GM19193 (cell line): ENCODE measurements around the gene HAGH.

Experiments
- POLR2A ChIP-seq: IDR thresholded peaks from 4 replicates; pipeline ENCODE4 v1.6.1; 2011; ENCODE audit not compliant: insufficient read depth, insufficient read length; ENCODE audit errors: extremely low read depth

Gene HAGH

DNA sequence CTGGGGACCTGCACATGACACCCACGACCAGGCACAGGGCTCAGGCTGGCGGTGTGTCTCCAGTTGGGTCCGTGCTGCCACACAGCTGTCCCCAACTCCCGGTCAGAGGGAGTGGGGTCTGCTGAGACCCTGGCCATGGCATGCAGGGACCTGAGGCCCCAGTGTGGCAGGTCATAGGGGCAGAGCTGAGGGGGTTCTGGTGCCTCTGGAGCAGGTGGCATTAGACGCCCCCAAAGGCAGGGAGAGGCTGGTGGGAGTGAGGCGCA lies 39.6 kb downstream of the HAGH start:
- no peak for TF ChIP-seq POLR2A

- no peak for TF ChIP-seq POLR2A
Measured at GRCh38 chr16:1786242-1787055, 40.2 kb downstream of the HAGH start.

DNA sequence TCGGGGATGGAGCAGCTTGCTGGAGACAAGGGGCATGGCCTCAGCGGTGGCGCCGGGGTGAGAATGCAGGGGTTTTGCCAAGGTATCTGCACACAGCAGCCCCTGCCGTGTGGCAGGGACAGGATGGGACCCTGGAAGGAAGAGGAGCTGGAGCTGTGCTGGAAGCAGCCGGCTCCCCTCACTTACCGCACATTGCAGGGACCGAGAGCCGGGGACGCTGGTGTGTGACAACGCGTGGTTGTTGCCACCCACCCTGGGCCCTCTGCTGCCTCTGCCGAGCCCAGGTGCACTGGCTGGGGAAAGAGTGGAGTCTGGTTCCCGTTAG lies 40.8 kb downstream of the HAGH start:
- no peak for TF ChIP-seq POLR2A

DNA sequence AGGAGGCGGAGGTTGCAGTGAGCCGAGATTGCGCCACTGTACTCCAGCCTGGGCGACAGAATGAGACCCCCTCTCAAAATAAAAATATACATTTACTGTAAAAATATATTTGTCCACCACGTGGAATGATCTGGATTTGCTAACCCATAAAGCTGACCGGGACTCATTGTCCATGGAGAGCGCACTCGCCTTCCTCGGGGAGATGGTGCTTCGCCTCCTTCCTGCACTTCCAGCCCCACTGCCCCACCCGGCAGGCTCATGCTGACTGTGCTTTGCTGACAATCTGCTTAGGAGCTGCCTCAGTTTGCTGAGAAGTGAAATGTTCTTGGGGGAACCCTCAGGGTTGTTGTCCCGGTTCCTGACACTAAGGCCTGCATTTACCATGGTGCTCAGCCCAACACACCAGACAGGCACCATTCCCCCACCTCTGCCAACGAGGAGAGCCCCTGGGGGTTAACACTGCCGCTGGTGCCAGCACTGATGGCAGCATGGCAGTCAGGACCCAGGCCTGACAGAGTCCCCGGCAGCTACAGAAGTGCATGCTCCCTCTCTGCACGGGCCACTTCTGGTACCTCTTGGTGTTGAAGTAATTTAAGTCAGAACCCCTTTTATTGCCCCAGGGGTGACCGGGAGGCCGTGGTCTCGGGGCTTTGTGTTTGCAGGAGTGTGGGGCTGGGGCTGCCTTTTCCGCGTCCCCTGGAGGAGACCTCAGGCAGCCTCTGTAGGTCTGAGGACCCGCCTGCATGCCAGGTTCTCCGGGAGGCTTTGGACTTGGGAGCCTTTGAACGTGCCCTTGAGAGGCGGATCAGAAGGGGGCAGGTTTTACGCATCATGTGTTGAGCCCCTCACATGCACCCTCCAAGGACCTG lies 41.4 kb downstream of the HAGH start:
- TF ChIP-seq POLR2A, result no peak

DNA sequence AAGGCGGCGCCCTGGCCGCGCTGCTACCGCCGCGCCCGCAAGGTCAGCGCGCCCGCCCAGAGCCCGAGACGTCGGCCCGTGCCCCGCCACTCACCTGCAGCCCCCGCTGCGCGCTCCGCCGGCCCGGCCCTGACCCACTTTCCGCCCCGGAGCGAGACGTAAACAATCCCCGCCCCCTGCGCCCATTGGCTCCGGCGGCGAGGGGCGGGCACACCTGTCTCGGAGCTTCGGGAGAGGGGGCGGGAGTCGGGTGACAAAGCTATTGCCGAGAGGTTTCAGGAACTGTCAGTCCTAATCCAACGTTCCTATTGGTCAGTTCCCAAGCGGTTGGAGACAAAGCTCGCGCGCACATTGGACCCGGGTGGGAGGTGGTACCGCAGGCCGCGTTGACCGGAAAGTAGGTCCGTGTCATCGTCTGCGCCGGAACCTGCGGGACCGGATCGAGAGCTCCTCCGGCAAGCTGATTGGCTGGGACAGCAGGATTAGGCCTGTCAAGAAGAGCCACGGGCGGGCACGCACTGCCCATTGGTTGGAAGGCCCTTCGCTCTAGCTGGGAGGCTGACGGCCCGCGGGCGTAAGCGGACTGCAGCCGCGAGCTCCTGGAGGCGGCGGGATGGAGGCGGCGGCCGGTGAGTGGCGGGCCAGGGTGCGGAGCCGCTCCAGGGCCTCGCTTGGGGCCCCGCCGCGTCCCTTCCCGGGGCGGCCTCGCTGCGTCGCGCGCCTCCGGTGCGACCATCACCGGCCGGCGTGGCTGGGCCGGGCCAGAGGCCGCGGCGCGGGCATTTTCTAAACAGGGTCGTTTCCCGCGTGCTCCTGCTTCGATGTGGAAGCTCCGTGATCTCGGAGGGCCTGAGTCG lies 44.0 kb downstream of the HAGH start, which contains the start of the genes NUBP2 and SPSB3:
NUBP2 (plus strand) TSS at position 553 of the 857 bp plus-strand sequence; CDS start at position 614, 61 bp downstream.
SPSB3 (minus strand) TSS at position 164 of the 857 bp plus-strand sequence. CDS start 1,088 bp downstream, outside the sequence.
- peak; percentile 66 for TF ChIP-seq POLR2A

DNA sequence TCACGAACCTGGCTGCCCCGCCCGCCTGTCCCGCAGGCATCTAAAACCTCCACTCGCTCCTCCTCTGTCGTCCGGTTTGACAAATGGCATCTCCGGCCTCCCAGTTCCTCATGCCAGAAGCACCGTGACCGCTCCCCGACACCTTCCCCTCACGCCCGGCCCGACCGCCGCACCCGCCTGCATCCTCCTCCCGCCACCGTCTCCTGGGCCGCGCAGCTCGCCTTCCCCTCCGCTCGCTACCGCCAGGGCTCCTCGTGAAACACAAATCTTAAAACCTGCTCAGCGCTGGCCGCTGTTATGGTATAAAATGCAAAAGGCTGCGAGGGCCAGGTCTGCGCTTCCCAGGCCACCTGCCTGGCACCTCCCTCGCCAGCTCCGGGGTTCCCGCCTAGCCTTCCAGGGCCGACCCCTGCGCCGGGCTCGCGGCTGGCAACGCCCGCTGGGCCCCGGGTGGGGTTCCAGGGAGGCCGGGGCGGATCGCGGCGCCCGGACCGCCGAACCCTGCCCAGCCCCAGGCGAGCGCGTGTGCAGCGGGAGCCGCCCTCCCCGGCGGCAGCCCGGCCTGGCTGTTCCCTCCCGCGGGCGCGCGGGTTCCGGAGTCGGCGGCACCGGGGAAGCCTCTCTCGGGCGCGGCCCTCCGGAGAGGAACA lies 44.7 kb downstream of the HAGH start:
- TF ChIP-seq POLR2A, result no peak

DNA sequence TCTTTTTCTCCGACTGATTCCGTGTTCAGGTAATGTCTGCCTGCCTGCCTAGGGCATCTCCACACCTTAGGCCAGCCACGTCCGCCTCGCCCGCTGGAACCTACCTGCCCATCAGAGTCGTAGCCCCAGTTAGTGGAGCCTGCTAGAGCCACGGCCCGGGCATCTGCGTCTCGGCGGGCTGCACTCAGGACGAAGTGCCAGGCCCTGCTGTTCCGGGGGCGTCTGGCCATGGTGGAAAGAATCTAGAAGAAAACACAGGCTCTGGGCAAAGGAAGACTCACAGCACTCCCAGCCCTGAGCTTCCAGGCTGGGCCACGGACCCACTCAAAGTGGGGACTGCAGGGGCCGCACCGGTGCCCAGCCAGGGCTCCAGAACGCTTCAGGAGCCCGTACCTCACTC lies 45.4 kb downstream of the HAGH start:
- TF ChIP-seq POLR2A, result no peak

GRCh38 chr16:1780677-1781072 lies 46.0 kb downstream of the HAGH start:
- no peak for TF ChIP-seq POLR2A

DNA sequence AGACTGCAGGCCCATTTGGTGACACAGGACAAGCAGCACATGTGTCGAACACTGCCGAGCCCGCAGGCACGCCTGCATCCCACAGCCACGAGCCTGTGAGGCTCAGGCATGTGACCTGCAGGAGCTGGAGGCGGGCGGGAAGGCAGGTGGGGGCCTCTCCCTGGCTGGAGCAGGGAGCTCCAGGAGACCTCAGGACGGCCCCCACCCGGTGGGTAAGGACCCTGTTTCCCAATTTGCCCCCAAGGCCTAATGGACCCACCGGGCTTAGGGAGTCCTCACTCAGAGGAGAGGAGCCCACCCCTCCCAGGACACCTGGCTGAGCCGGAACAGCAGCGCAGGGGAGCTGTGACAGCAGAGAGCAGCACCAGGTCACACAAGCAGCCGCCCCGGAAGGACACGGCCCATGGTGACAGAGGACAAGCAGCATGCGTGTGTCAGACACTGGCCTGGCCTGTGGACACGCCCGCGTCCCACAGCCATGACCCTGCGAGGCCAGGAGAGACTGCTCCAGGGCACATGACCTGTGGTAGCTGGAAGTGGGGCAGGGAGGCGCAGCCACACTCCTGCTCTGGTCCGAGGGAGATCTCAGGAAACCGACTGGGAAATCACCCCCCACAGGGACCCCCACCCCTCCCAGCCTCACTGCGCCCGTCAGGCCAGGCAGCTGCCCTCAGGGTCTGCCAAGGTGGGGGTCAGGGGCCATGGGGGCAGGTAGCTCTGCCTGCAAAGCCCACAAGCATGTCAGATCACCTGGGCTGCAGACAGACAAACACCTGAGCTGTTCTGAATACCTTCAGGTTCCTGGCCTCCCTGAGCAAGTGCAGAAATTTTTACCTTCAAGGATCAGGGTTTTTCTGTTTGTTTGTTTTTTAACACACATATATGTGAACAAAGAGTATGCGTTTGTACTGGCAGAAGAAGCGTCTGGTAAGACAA lies 46.6 kb downstream of the HAGH start:
- TF ChIP-seq POLR2A, result no peak

DNA sequence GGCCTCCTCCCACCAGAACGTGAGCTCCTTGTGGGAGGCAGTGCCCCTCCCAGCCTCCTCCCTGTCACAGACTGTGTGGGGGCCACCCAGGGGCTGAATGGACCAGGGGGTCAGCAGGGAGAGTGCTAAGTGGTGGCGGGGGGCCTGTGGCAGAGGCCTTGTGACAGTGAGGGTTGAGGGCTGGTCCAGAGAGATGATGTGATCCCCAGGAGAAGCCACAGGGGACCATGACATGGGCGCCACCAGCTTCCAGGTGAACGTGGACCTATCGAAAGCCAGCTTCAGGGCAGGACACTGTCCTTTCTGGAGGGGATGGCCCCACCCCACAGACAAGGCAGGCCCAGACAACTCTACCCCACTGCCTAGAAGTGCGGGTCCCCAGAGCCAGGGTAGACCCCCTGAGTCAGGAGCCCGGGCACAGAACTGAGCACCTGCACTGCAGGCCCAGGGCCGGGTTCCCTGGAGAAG lies 47.4 kb downstream of the HAGH start:
- no peak for TF ChIP-seq POLR2A

DNA sequence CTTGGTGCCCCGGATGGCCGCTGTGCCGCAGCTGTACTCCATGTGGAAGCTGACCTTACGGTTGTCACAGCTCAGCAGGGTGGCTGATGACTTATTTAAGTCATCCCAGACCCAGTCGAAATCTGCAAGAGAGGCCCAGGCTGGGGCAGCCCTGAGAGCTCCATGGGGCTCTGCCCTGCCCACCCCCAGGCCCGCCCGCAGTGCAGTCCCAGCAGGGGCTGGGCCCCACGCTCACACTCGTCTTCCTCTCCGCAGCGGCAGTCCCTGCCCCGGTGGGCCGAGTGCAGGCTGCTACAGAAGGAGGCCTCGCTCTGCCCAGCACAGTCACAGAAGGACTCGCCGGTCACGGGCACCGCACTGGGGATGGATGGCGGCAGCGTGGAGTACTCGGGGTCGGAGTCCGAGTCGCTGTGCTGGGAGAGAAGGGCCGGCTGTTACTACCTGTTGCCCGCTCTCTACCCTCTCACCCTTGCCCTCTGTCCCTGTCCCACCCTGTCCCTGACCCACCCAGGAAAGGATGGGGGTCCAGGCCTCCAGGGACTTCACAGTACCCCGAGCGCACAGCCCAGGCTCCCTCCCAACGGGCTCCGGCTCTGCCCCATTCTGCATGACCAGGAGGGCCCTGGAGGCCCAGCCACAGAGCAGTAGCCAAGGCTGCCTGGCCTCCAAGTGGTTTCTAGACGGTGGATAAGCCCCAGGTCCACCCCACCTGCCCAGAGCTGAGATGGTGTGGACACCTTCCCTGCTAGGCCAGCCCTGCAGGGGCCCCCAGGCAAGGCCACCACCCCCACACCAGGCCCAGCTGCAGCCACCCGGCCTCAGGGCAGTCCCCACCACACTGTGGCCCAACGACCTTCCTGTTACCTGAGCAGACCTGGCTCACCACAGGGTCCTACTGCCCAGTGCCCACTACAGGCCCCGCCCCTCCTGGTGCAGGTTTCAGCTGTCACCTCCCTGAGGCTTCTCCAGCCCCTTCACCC lies 48.1 kb downstream of the HAGH start:
- no peak for TF ChIP-seq POLR2A
